Suprapubic skin (tissue), 4 donors: Measurements from ENCODE around the gene SV2C. TPM values are rescaled to one million over a fixed set of nuclear protein-coding genes. Genes with fewer than 3 reads are reported as not detected.

Source experiments
- DNase-seq, 2 donors: peaks; one replicate each; pipeline ENCODE4 v3.0.0-alpha.2; 2019; ENCODE audit warnings: low spot score in 2 of 2
- H3K27ac ChIP-seq: fragments of 200-600 bp; sonication (generic); one replicate; pipeline ENCODE4 v1.5.1; 2019
- H3K27me3 ChIP-seq: fragments of 200-600 bp; sonication (generic); one replicate; pipeline ENCODE4 v1.5.1; 2019
- H3K36me3 ChIP-seq: fragments of 200-600 bp; sonication (generic); one replicate; pipeline ENCODE4 v1.5.1; 2019
- H3K4me1 ChIP-seq: fragments of 200-600 bp; sonication (generic); one replicate; pipeline ENCODE4 v1.5.1; 2019
- H3K4me3 ChIP-seq: fragments of 200-600 bp; sonication (generic); one replicate; pipeline ENCODE4 v1.5.1; 2019; ENCODE audit warnings: mild to moderate bottlenecking
- H3K9me3 ChIP-seq: fragments of 200-600 bp; sonication (generic); one replicate; pipeline ENCODE4 v1.5.1; 2019
- EP300 ChIP-seq: sonication (generic); formaldehyde crosslinking; IDR thresholded peaks from one replicate; pipeline ENCODE4 v1.6.1; 2017; ENCODE audit warnings: antibody characterized with exemption
- POLR2A ChIP-seq, 2 donors: fragments of 450-650 bp; IDR thresholded peaks; one replicate each; pipeline ENCODE4 v1.6.1; 2017; ENCODE audit warnings: antibody characterized with exemption in 2 of 2, mild to moderate bottlenecking in 2 of 2, moderate library complexity in 2 of 2
- POLR2AphosphoS5 ChIP-seq, 3 donors: sonication (generic); formaldehyde crosslinking; IDR thresholded peaks; one replicate each; pipeline ENCODE4 v1.6.1; 2017; ENCODE audit warnings: antibody characterized with exemption in 3 of 3
- WGBS: methylation state at CpG from one replicate; pipeline ENCODE4 v1.1.5; 2018; 5-methylcytosine and 5-hydroxymethylcytosine counted together
- total RNA-seq, 4 donors: library from RNA; depleted of rRNA; stranded (reverse); fragments of >200 nt; gene quantifications; one replicate each; pipeline ENCODE4 v1.1.0, GENCODE V29; 2016
- TF ChIP-seq, protein P1 (sequence below), 2 donors: fragments of 200-600 bp in 1 of 2; fragments of 450-650 bp in 1 of 2; sonication (generic) in 1 of 2; IDR thresholded peaks; one replicate each; pipeline ENCODE4 v1.5.1; 2016 to 2019; ENCODE audit warnings: antibody characterized with exemption in 2 of 2, mild to moderate bottlenecking in 1 of 2, moderate library complexity in 1 of 2

SV2C gene
- total RNA-seq, 4 donors from 2014 or later, result 0.16 to 0.30 (median 0.23) TPM; not detected in 1

- DNase-seq, result no peak
- TF ChIP-seq POLR2A (IDR thresholded peaks at IDR 0.05), result no peak
- TF ChIP-seq, protein P1, sequence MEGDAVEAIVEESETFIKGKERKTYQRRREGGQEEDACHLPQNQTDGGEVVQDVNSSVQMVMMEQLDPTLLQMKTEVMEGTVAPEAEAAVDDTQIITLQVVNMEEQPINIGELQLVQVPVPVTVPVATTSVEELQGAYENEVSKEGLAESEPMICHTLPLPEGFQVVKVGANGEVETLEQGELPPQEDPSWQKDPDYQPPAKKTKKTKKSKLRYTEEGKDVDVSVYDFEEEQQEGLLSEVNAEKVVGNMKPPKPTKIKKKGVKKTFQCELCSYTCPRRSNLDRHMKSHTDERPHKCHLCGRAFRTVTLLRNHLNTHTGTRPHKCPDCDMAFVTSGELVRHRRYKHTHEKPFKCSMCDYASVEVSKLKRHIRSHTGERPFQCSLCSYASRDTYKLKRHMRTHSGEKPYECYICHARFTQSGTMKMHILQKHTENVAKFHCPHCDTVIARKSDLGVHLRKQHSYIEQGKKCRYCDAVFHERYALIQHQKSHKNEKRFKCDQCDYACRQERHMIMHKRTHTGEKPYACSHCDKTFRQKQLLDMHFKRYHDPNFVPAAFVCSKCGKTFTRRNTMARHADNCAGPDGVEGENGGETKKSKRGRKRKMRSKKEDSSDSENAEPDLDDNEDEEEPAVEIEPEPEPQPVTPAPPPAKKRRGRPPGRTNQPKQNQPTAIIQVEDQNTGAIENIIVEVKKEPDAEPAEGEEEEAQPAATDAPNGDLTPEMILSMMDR (IDR thresholded peaks at IDR 0.05), result no peak
- TF ChIP-seq EP300, result no peak
- TF ChIP-seq POLR2AphosphoS5 (IDR thresholded peaks at IDR 0.05), result no peak
- 38% methylated on average over 3 of the region's 3 CpGs for WGBS
- Histone ChIP-seq H3K9me3 (no peaks in the 10 kb centered on the region), H3K4me3 (no peak overlapping the region), H3K27me3 (no peaks in the 10 kb centered on the region), H3K27ac (no peak overlapping the region), H3K36me3 (no peaks in the 10 kb centered on the region), H3K4me1 (no peaks in the 10 kb centered on the region)
Measured at GRCh38 chr5:76046741-76047140, 36.4 kb upstream of the SV2C start.

DNA sequence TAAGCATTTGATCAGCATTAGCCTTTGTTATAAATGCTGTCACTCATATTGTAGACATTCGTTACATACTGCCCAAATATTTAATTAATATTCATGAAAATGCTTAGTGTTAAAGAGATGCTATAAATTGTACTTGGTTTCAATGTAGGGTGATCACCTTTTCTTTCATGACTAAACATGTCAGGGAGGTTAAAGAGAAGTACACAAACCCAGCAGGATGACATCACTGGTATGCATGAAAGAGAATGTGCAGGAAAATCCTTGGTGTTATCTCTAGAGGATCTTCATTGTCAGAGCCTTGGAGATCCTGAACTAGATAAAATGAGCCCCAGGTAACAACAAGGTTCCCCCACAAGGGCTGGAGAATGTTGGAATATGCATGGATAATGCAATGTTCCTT, 33.0 kb upstream of the SV2C start:
- no peak for DNase-seq
- Histone ChIP-seq H3K4me3 (no peak overlapping the region), H3K27ac (no peak overlapping the region), H3K4me1 (no peaks in the 10 kb centered on the region), H3K27me3 (no peaks in the 10 kb centered on the region), H3K9me3 (no peaks in the 10 kb centered on the region), H3K36me3 (no peaks in the 10 kb centered on the region)
- TF ChIP-seq POLR2AphosphoS5 (IDR thresholded peaks at IDR 0.05) (no peak), EP300 (no peak), POLR2A (IDR thresholded peaks at IDR 0.05) (no peak)
- TF ChIP-seq, protein P1 (IDR thresholded peaks at IDR 0.05), result no peak
- 39% methylated on average over 1 of the region's 1 CpG for WGBS

DNA sequence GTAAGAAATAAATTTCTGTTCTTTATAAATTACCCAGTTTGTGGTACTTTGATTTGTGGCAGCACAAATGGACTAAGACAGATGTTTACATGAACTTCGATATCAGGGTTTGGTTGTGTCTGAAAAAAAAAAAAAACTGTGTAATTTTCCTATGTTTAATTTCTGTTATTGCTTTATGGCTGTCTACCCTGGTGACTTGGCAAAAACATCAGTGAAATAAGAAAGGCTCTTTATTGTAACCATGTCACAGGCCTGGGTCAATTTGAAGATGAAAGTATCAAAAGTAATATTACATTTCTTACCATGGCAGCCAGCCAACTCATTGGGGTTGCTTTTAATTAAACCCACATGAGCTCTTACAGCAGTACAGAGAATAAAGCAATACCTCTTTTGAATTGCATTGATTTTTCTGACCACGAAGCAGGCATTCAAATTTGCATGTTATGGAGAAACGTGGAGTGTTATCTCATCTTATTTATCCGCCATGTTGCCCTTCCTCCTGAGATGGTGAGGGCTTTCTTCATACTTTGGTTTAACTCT, 20.6 kb upstream of the SV2C start:
- WGBS, result 46% methylated on average over 4 of the region's 4 CpGs

GRCh38 chr5:76065258-76065657, 17.9 kb upstream of the SV2C start:
- no peaks in the 10 kb centered on the region for H3K36me3 ChIP-seq
- no peaks in the 10 kb centered on the region for H3K4me1 ChIP-seq
- no peak for TF ChIP-seq POLR2A (IDR thresholded peaks at IDR 0.05)
- no peak for TF ChIP-seq EP300
- no peak for TF ChIP-seq POLR2AphosphoS5 (IDR thresholded peaks at IDR 0.05)
- TF ChIP-seq, protein P1 (IDR thresholded peaks at IDR 0.05), result no peak
- no peaks in the 10 kb centered on the region for H3K27me3 ChIP-seq
- no peak overlapping the region for H3K4me3 ChIP-seq
- H3K9me3 ChIP-seq, result no peaks in the 10 kb centered on the region
- DNase-seq, result no peak
- WGBS, result 67% methylated on average over 5 of the region's 5 CpGs
- no peak overlapping the region for H3K27ac ChIP-seq

More for the DNA sequence above, 20.6 kb upstream of the SV2C start:
- no peaks in the 10 kb centered on the region for H3K36me3 ChIP-seq
- H3K27ac ChIP-seq, result no peak overlapping the region
- no peaks in the 10 kb centered on the region for H3K27me3 ChIP-seq
- H3K9me3 ChIP-seq, result no peaks in the 10 kb centered on the region
- no peak overlapping the region for H3K4me3 ChIP-seq
- DNase-seq, result no peak
- H3K4me1 ChIP-seq, result no peaks in the 10 kb centered on the region
- TF ChIP-seq, protein P1 (IDR thresholded peaks at IDR 0.05), result no peak
- TF ChIP-seq EP300 (no peak), POLR2AphosphoS5 (IDR thresholded peaks at IDR 0.05) (no peak), POLR2A (IDR thresholded peaks at IDR 0.05) (no peak)

- no peaks in the 10 kb centered on the region for H3K36me3 ChIP-seq
- H3K9me3 ChIP-seq, result no peaks in the 10 kb centered on the region
- no peaks in the 10 kb centered on the region for H3K4me1 ChIP-seq
- no peak overlapping the region for H3K27ac ChIP-seq
- 75% methylated on average over 4 of the region's 4 CpGs for WGBS
- TF ChIP-seq, protein P1 (IDR thresholded peaks at IDR 0.05), result no peak
- no peak overlapping the region for H3K4me3 ChIP-seq
- H3K27me3 ChIP-seq, result no peaks in the 10 kb centered on the region
- DNase-seq, result no peak
Measured at GRCh38 chr5:76069061-76069735, 14.0 kb upstream of the SV2C start.
